Muscle of arm (tissue), 14 donors: ENCODE results near the gene SCYL2. TPM values are rescaled to one million over a fixed set of nuclear protein-coding genes. Genes with fewer than 3 reads are reported as not detected.
"Not testable (repeated sequence)": the region's sequence is repeated elsewhere in the genome, so short reads cannot be mapped to it uniquely, and the experiment has no call there.

Experiments used
- DNase-seq: peaks from one replicate; pipeline ENCODE4 v3.0.0-alpha.2; 2013
- long read RNA-seq, 11 donors: transcript quantifications; one replicate each; lab custom pipeline, GENCODE V29; 2026
- polyA plus RNA-seq, 12 donors: library from polyadenylated mRNA; unstranded; fragments of 120-200 nt; gene quantifications; one replicate each; pipeline ENCODE4 v1.2.1, GENCODE V29; 2013; ENCODE audit not compliant: insufficient read length in 12 of 12

SCYL2 gene
- 10 to 100 TPM in 11 of 12 donors, not detected in 1; 27.4 to 48.1 (median 34.1) TPM for polyA plus RNA-seq
- long read RNA-seq, donor 1, partial matches to known transcripts, result 0 of 1 reads
- long read RNA-seq, donor 1, other reads (novel, unspliced or antisense), result 0 of 1 reads
- long read RNA-seq, donor 2, partial matches to known transcripts, result 0 of 3 reads
- long read RNA-seq, donor 2, other reads (novel, unspliced or antisense), result 0 of 3 reads
- long read RNA-seq, donor 3, partial matches to known transcripts, result 0 of 3 reads
- long read RNA-seq, donor 3, other reads (novel, unspliced or antisense), result 0 of 3 reads
- long read RNA-seq, donor 4, result 0 reads
- long read RNA-seq, donor 5, result 0 reads
- long read RNA-seq, donor 6, result 0 reads
- long read RNA-seq, donor 7, result 0 reads
- long read RNA-seq, donor 8, partial matches to known transcripts, result 10 of 18 reads
- long read RNA-seq, donor 8, other reads (novel, unspliced or antisense), result 5 of 18 reads
- long read RNA-seq, donor 9, full-length matches to known transcripts, result 1 of 1 reads
- long read RNA-seq, donor 9, partial matches to known transcripts, result 0 of 1 reads
- long read RNA-seq, donor 9, other reads (novel, unspliced or antisense), result 0 of 1 reads
- long read RNA-seq, donor 10, result 0 reads
- long read RNA-seq, donor 11, full-length matches to known transcripts, result 2 of 2 reads
- long read RNA-seq, donor 11, partial matches to known transcripts, result 0 of 2 reads
- long read RNA-seq, donor 11, other reads (novel, unspliced or antisense), result 0 of 2 reads

- DNase-seq, result peak; percentile 96
Measured at GRCh38 chr12:100266835-100267602, at the start of gene SCYL2, which contains the start of gene DEPDC4. Gene SCYL2, plus strand, starts transcription at chr12:100267177. Its CDS starts 15,794 bp downstream, at chr12:100282971. Gene DEPDC4, minus strand, starts transcription at chr12:100267079. Its CDS starts 3 bp downstream, at chr12:100267076.

GRCh38 chr12:100219328-100220109, 47.5 kb upstream of the SCYL2 start:
- no peak for DNase-seq

- no peak for DNase-seq
Measured at GRCh38 chr12:100221523-100221922, 45.5 kb upstream of the SCYL2 start.

- DNase-seq, result not testable (repeated sequence)
Measured at GRCh38 chr12:100222173-100222572, 44.8 kb upstream of the SCYL2 start.

- DNase-seq, result no peak
Measured at GRCh38 chr12:100225491-100225890, 41.5 kb upstream of the SCYL2 start.

- DNase-seq, result no peak
Measured at GRCh38 chr12:100229036-100229635, 37.8 kb upstream of the SCYL2 start.

GRCh38 chr12:100229876-100230275, 37.1 kb upstream of the SCYL2 start:
- no peak for DNase-seq

GRCh38 chr12:100231873-100232272, 35.1 kb upstream of the SCYL2 start:
- DNase-seq, result not testable (repeated sequence)

GRCh38 chr12:100234166-100234565, 32.8 kb upstream of the SCYL2 start:
- DNase-seq, result peak; percentile 31

GRCh38 chr12:100234591-100235304, 32.2 kb upstream of the SCYL2 start:
- peak; percentile 46 for DNase-seq

GRCh38 chr12:100238801-100239200, 28.2 kb upstream of the SCYL2 start:
- no peak for DNase-seq

- no peak for DNase-seq
Measured at GRCh38 chr12:100239589-100239988, 27.4 kb upstream of the SCYL2 start.

GRCh38 chr12:100243137-100243536, 23.8 kb upstream of the SCYL2 start:
- DNase-seq, result no peak

GRCh38 chr12:100247765-100248164, 19.2 kb upstream of the SCYL2 start:
- DNase-seq, result no peak

- no peak for DNase-seq
Measured at GRCh38 chr12:100248886-100249285, 18.1 kb upstream of the SCYL2 start.

GRCh38 chr12:100249941-100250340, 17.0 kb upstream of the SCYL2 start:
- DNase-seq, result no peak

GRCh38 chr12:100251917-100252316, 15.1 kb upstream of the SCYL2 start:
- DNase-seq, result no peak

- DNase-seq, result no peak
Measured at GRCh38 chr12:100253437-100253836, 13.5 kb upstream of the SCYL2 start.

GRCh38 chr12:100254876-100255275, 12.1 kb upstream of the SCYL2 start:
- DNase-seq, result no peak

- DNase-seq, result no peak
Measured at GRCh38 chr12:100258127-100258526, 8.8 kb upstream of the SCYL2 start.
